HG03175 (cell line): ENCODE results near the gene PSMC6.
"Not testable (repeated sequence)": the region's sequence is repeated elsewhere in the genome, so short reads cannot be mapped to it uniquely, and the experiment has no call there.

Source experiments
- ATAC-seq: cut with Tn5 transposase; IDR thresholded peaks from one replicate; pipeline ENCODE4 v1.9.1; 2021; ENCODE audit warnings: mild to moderate bottlenecking, moderate library complexity; ENCODE audit not compliant: unreplicated experiment

Gene PSMC6

DNA sequence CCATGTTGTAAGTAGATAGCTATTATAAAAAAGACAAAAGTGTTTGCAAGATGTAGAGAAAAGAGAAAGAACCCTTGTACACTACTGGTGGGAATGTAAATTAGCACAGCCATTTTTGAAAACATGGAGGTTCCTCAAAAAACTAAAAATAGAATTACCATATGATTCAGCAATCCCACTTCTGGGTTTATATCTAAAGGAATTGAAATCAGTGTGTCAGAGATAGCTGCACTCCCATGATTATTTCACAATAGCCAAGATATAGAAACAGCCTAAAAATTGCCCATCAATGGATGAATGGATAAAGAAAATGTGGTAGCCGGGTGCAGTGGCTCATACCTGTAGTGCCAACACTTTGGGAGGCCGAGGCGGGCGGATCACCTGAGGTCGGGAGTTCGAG, 9.2 kb downstream of the PSMC6 start:
- ATAC-seq = no peak

DNA sequence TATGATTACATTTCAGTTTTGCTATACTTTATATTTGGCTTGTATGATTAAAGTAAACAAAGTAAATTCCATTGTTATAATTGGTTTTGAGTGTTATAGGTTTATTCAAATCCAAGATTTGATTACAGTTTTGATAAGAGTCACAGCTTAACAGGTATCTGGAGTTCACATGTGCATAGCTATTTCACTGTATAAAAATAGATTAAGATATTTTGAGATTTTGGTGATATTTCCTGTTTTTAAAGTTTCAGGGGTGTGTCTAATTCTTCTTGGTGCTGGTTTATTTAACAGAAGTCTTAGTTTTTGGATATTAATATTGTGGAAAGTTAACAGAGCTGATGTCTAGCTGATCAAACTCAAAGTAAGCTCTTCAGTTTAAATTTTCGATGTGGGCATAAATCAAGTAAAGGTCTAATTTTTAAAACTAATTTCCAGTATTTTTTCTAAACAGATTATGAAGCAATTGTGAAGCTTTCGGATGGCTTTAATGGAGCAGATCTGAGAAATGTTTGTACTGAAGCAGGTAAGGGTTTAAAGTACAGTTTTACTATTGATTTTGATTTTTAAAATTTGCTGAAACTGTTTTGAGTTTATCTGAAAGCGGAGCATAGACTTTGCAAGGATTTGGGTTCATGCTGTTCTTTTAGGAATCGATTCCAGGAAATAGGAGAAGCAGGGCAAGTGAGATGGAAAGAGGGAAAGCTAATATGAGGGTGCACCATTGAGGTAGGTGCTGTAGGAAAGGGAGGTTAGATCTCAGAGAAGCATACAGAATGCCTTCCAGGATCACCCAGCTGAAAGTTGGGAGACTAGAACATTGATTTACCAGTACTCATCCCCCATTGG, 16.7 kb downstream of the PSMC6 start:
- no peak for ATAC-seq

DNA sequence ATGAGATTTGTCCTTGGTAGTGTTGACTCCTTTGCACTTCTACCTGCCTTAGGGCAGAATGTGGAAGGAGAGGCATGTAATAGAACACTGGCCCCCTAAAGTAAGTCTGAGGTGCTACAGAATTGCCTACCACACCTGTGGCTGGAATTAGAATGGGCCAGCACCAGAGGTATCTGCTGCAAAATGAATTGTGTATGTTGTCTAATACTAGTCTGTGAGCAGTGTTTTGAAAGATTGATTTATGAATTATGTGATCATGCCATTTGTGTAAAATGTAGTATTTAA, 17.3 kb downstream of the PSMC6 start:
- ATAC-seq = no peak

DNA sequence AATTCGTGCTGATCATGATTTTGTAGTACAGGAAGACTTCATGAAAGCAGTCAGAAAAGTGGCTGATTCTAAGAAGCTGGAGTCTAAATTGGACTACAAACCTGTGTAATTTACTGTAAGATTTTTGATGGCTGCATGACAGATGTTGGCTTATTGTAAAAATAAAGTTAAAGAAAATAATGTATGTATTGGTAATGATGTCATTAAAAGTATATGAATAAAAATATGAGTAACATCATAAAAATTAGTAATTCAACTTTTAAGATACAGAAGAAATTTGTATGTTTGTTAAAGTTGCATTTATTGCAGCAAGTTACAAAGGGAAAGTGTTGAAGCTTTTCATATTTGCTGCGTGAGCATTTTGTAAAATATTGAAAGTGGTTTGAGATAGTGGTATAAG, 20.5 kb downstream of the PSMC6 start:
- not testable (repeated sequence) for ATAC-seq

DNA sequence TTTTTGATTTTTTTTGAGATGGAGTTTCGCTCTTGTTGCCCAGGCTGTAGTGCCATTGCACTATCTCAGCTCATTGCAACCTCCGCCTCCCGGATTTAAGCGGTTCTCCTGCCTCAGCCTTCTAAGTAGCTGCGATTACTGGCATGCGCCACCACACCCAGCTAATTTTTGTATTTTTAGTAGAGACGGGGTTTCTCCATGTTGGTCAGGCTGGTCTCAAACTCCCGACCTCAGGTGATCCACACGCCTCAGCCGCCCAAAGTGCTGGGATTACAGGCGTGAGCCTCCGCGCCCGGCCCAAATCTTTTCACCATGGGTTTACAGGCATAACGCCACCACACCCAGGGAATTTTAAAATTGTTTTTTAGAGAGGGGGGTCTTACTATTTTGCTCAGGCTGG, 22.0 kb downstream of the PSMC6 start:
- ATAC-seq = not testable (repeated sequence)

DNA sequence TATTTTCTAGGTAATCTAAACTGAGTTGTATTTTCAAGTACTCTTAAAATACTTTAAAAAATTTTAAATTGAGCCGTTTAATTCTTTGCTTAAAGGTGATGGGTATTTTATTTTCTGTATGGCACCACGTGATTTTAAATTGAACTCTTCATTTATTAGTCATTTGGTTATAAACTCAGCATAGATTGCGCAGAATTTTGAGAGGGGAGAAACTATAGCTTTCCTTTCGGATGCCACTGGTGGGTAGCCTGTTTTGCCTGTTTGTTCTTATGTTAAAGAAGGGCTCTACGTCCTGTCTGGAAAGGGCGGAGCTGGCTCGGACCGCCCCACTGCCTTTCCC, 22.6 kb downstream of the PSMC6 start:
- ATAC-seq = no peak

DNA sequence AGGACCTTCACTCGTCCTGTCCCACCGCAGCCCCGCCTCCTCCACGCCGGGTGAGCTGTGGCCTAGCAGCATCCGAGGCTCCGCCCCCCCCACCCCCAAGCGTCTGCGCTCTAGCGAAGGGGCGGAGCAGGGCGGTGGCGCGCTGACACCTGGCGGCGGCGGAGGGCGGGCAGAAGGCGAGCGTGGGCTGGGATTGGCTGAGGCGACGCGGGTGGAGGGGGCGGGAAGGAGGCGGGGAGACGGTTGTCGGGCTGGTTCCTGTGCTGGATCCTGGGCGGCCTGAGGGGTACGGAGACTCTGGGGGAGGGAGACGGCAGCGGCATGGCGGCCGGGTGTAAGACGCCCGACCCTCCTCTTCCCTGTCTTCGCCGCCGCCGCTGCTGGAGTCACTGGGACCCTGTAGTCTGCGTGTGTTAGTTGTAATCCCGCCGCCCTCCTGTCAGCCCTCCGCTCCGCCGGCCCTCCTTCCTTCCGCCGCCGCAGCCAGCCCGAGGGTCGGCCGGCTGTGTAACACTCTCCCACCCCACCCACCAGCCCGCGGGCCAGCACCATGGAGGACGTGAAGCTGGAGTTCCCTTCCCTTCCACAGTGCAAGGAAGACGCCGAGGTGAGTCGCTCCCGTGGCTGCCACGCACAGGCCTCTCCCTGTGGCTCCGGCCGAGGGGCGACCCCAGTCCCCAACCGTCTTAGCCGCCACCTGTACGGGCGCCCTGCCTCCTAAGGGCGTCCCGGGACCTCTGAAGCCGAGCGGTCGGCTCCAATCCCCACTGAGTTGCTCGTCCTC, 23.1 kb downstream of the PSMC6 start, which contains the start of gene STYX:
STYX (plus strand) TSS at position 242 of the 784 bp plus-strand sequence; CDS start at position 551, 309 bp downstream.
- peak; percentile 92 for ATAC-seq

DNA sequence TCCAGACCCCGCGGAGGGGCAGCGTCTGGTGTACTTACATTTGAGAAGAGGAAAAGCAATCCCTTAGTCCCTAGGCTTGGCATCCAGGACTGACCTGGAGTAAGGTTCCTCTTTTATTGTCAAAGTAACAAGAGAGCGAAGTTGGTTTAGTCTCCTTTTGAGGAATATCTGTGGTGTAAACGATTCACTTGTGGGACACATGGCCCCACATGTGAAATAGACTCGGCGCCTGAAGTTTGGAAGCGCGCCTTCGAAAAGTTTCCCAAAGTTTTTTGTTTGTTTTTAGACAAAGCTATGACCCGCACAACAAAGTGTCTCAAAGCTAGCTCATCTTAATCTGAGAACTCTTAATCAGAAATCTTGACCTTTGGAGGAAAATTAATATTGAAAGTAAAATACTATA, 23.7 kb downstream of the PSMC6 start:
- ATAC-seq = no peak

DNA sequence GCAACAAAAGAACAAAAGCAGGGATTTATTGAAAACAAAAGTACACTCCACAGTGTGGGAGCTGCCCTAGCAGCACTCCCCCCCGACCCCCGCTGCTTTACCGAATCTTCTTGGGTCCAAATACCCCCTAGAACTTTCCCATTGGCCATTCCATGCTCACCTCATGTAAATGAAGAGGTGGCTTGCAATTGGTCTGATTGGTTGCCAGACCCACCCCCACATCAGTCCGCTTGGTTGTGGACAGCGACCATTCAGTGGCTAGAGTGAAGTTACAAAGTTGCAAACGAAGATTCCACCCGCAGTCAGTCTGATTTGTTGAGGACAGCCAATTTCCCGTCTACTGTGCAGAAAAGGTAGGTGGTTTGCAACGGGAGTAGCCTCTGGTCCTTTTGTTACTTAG, 26.8 kb downstream of the PSMC6 start:
- no peak for ATAC-seq

DNA sequence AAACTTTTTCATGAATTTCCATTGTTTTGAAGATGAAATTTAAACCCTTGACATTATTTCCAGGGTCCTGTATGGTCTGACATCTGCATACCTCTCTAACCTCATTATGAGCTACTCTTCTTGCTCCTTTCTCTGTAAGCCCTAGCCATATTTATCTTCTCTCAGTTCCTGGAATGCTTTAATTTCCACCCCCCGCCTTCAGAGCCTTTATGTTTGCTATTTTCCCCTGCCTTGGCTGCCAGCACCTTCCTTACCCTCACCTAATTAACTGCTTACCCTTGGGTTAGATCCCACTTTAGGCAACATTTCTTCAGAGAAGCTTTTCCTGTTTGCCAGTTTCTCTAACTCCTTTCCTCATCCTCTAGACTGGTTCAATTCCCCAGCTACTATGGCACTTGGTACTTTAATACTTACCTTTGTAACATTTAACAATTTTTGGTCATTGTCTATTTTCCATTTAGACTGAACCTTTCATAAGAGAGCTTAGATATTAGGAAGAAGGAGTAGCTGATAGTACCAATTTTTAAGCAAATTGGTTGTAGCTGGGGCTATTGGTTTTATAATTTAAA, 29.0 kb downstream of the PSMC6 start:
- ATAC-seq = no peak

DNA sequence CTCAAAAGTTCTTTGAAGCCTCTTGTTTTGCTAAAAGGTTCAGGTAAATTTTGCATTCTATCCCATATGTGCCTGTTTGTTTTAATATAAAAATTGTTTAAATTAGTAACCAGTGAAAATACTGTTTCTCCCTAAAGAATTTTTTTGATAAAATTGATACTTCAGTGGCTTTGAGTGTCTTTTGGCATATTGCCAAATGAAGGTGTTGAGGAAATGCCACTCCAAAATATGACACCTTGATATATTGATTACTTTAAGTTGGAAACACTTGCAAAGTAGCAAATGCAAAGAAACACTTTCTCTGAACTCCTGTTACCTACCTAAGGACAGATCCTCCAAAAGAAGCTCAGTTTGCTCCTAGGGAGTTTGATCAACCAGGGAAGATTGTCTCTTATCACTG, 31.4 kb downstream of the PSMC6 start:
- ATAC-seq = no peak

DNA sequence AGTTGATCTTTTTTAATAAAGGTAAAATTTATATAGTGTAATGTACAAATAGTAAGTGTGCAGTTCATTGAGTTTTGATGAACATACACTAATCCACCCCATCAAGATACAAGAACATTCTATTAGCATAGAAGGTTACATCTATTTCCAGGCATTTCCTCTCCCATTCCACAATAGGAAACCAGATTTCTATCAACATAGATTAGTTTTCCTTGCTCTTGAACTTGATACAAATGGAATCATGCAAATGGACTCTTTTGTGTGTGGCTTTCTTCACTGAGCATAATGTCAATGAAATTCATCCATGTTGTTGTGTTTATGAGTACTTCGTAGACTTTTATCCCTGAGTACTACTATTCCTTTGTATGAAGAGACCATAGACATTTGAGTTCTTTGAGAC, 33.8 kb downstream of the PSMC6 start:
- ATAC-seq = no peak

DNA sequence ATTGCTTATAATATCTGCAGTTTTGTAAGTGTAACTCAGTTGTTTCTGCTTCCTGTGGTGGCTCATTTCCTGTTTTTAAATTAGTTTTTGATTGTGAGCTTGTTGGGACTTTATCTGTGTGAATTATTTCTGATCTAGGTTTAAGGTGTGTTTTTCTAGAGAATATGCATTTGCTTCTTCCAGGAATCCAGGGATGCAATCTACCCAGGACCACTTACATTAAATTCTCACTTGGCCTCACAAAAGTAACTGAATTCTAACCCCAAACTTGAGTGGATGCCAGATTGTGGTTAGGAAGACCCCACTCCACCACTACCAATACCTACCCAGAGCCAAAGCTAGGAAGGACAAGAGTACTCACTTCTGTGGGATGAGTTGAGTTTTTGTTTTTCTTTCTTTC, 34.9 kb downstream of the PSMC6 start:
- no peak for ATAC-seq

DNA sequence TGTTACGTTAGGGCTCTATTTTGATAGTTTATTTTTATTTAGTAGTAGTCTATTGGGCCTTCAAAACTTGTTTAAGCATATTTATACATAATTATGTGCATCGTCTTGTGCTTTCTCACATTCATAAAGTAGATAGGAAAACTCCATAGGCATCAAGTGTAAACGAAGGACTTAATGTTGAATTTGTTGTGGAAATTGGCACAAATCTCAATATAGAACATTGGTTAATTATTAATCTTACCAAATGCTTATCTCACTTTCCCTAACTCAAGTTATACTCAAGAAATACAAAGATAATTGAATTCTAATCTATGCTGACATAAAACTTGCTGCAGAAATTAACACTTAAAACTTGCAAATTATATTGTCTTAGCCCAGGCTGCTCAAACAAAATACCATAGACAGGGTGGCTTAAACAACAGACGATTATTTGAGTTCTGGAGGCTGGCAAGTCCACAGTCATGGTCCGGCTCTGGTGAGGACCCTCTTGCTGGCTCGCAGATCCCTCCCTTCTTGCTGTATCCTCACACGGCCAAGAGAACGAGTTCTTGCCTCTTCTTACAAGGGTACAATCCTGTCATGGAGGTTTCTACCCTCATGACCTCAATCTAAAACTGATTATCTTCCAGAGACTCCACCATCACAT, 41.8 kb downstream of the PSMC6 start:
- ATAC-seq = no peak

DNA sequence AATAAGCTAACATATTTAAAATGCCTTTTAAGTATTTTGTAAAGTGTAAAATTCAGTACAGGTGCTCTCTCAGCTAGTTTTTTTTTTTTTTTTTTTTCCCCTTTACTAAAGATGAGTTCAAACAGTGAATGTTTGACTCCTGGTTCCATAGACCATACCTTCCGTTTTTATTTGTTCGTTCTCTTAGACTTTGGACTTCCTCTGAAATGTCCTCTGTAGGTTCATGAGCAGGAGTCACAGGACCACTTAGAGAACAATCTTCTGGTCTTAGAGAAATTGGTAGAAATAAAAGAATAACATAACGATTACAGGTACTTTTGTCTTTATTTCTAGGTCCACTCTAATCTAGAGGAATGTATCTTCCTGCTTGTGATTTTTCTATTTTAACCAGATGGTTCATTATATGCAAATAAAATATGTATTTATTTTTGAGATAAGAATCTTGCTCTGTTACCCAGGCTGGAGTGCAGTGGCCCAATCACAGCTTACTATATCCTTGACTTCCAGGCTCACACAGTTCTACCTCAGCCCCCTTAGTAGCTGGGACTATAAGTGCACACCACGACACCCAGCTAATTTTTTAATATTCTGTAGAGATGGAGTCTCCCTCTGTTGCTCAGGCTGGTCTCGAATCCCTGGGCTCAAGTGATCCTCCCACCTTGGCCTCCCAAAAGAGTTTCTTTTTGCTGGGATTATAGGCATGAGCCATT, 48.8 kb downstream of the PSMC6 start:
- ATAC-seq = no peak

DNA sequence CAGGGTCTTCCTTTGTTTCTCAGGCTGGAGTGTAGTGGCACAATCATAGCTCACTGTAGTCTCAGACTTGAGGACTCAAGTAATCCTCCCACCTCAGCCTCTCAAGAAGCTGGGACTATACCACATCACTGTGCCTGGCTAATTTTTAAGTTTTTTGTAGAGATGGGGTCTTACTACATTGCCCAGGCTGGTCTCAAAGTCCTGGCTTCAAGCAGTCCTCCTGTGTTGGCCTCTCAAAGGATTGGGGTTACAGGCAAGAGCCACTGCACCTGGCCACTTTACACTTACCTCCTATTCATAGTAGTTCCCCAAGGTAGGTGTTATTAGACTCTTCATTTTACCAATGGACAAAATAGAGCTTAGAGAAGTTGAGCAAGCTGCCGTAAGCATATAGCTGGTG, 52.1 kb downstream of the PSMC6 start:
- ATAC-seq = no peak

DNA sequence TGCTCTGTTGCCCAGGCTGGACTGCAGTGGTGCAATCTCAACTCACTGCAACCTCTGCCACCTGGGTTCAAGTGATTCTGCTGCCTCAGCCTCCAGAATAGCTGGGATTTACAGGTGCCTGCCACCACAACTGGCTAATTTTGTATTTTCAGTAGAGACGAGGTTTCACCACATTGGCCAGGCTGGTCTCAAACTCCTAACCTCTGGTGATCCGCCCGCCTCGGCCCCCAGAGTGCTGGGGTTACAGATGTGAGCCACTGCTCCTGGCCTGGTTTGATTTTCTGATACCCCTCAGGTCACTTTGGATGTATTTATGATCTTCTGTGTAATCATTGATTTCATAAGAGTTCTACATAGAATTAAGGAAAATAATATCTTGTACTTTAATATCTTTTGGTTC, 55.9 kb downstream of the PSMC6 start:
- not testable (repeated sequence) for ATAC-seq

DNA sequence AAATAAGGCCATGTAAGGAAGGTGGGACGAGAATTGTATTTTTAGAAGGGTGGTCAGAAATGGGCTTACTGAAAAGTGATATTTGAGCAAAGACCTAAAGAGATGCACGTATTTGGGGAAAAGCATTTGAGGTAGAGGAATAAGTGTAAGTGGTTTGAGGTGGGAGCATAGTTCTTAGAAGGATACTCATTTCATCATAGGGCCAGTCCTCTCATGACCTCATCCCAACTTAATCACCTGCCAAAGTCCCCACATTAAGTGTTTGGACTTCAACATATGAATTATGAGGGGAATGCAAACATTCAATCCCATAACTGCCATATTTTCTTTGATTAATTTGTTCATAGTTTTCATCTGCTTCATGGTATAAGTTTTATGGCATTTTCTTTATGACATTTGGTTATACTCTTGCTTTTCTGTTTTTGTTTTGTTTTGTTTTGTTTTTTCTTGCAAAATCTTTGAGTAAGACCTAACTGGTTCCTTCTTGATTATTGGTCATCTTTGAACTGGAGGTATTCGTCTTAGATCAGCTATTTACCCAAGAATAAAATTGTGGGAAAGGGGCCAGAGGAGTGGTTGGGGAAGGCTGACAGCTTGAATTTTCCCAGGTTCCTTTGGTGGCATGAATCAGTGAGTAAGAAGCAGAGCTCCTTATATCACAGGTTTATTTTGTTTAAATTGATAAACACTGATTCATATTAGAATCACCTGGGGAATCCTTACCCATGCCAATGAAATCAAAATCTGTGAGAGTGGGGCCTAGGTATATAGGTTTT, 60.2 kb downstream of the PSMC6 start:
- no peak for ATAC-seq

DNA sequence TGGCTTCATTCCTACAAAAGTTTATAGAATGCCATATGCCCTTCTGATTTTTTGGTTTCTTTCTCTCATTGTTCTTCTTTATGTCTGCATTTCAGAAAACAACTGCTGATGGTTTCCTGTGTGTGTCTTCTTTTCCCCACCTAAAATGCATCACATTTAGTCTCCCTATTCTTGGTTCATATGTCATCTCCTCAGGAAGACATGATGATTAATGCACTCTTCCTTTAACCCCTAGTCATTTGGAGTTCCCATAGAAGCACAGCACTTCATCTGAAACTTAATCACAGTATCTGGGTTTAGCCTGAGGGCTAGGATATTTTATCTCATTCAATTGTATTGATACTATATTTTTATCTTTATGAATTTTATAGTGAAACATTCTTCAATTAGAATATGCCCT, 62.9 kb downstream of the PSMC6 start:
- ATAC-seq = no peak

DNA sequence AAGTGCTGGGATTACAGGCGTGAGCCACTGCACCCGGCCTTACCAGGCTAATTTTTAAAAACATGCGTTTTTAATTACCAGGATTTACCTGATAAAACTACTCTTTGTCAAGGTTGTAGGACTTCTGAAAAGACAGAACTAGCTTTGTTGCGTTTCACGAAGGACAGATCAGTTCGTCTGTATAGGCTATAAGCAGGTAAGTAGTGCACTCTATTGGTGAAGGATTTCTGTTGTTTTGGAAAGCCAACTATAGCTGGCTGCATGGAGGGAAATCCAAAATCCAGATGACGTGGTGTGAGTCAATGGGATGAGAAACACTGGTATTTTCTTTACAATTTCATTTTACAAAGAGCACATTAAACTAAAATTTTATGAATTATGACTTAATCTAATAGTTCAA, 69.8 kb downstream of the PSMC6 start:
- no peak for ATAC-seq
